ENCODE data around the gene RUNX2.
"Not testable (repeated sequence)": the region's sequence is repeated elsewhere in the genome, so short reads cannot be mapped to it uniquely, and the experiment has no call there.

The RUNX2 gene

GRCh38 chr6:45648262-45648620 lies 320.1 kb downstream of the RUNX2 start:
- DNase-seq (ENCODE audit: low read depth): no peak

DNA sequence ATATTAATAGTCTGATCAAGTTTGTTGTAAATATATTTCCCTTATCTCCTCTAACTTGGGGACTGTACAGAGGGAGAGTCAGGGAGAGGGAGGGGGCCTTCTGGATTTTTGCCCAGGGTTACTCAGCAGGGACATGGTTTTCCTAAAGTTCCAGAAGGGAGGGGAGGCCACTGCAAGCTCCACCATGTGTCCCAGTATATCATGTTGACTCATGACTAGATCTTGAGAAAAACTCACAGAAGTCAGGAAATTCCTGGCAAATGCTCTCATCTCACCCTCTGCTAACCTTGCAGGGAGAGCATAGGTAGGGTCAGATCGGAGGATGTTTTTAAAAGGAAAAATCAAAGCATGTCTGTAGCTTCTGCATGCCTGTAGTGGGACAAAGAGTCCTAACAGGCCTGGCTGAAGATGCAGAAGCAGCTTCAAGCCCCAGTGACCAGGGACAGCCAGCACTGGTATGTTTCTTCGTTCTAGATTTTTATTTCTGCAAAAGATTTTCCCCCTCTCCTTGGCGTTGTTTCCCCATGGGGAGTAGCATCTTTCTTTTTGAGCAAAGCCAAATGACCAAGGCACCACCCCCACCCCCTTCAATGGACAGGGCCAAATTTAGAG lies 322.5 kb downstream of the RUNX2 start:
- peak; percentile 93 for DNase-seq (ENCODE audit: low read depth)

DNA sequence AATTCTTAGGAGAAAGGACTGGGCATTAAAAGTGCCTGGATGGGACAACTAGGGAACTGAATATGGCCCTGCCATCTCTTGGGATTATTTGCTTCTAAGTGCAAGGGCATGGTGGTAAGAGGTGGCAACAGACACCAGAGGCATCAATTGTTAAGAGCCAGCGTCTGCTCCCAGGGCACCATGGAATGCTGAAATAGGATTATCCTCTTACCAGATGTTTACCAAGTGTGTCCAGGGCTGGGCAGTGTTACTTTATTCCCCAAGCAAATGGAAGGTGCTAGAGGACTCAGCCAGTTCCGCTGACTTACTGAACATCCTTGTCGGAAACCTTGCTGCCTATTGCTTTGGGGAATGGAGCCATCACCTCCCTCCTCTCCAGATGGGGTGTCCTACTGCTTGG lies 323.2 kb downstream of the RUNX2 start:
- no peak for DNase-seq (ENCODE audit: low read depth)

DNA sequence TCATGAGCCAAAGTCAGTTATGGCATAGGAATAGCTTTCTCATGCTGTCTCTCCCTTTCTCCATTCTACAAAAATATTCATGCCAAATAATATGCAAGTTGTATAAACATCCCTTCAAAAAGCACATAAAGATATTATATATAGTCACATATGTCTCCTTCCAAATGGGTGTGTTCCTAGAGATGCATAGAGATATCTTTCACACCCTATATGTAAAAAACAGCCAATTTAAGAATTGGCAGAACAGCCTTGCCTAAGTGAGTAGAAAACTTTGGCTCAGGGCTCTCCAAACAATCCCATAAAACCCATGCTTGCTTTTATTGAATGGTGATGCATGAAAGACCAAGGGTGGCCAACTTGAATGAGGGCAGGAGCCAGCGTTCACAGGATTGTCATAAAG lies 324.3 kb downstream of the RUNX2 start:
- DNase-seq (ENCODE audit: low read depth): no peak

GRCh38 chr6:45653117-45653883 lies 325.2 kb downstream of the RUNX2 start:
- DNase-seq (ENCODE audit: low read depth): no peak

DNA sequence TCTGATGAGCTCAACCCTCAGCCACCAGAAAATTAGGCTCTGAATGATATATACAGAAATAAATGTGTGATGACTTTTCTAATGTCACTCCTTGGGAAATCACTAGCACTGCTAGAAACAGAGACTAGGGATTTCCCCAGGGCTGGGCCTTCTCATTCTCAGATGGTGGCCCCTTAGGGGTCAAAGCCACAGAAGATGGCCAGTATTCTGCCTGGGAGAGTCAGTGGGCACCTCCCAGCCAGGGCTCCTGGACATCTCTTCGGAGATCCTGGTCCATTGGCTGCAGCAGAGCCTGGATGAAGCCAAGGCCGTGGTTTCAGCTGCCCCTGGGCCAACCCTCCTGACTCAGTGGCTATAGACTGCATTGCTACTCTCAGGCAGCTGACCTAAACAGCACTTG lies 326.5 kb downstream of the RUNX2 start:
- no peak for DNase-seq (ENCODE audit: low read depth)

DNA sequence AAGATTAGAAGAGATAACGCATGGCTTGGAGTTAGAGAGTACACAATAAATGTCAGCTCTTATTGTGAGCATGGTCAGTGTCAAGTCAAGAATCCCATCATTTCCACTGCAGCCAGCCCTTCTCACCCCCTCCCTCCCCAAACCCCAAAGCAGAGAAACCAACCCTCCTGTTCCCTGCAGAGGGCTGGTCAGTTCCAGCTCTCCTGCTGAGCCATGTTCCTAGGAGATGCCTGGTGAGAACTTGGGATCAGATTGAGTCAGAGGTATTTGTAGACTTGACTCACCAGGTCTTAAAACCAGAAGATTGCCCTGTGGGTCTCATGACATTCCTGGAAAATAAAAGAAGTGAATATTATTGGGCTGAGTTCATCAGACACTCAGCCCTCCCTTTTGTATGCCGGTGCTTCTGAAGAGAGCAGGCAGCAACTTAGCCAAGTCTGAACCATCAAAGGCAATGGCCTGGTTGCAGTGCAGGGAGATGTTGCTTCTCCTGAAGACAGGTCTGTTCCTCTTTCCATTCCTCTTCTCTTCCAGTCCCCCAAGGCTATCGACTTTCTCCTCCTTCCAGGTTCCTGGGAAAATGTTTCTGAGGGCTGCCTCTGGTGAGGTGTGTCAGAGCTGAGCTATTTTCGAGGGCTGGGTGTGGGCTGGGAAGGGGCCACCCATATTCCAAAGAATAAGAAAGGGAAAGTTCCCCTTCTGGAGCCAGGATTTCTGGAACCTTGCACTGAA lies 327.8 kb downstream of the RUNX2 start:
- peak; percentile 99 for DNase-seq (ENCODE audit: low read depth)

DNA sequence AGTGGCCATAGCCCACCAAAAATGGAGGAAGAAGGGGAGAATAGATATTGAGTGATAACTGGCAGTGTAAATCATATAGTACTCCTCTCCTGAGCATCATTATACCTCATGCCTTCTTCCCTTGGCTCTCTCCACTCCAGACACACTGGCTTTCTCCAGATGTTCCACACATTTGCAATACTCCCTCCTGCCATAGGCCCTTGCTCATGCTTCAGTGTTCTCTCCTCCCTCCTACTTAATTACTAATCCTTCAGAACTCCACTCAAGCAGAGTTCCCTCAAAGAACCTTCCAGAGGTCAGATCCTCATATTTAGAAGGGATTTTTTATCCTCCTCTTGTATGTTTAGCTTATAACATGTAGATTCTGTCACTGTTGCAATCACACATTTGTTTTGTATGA lies 329.1 kb downstream of the RUNX2 start:
- no peak for DNase-seq (ENCODE audit: low read depth)

DNA sequence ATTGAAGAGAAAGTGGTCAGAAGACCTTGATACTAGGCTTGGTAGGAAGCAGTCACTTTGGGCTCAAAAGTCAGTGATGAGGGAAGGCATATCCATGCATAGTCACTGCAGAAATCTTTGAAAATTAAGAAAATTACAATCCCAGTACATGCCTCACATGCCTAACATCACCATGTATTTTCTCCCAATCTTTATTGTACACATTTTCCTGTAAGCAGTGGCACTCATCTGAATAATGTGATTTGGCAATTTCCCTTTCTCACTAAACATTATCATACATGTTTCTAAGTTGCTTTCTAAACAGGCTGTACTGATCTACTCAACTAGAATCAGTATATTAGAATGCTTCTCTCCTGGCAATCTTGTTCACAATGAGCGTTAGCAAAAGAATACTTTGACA lies 330.3 kb downstream of the RUNX2 start:
- no peak for DNase-seq (ENCODE audit: low read depth)

GRCh38 chr6:45658958-45659357 lies 330.8 kb downstream of the RUNX2 start:
- no peak for DNase-seq (ENCODE audit: low read depth)

DNA sequence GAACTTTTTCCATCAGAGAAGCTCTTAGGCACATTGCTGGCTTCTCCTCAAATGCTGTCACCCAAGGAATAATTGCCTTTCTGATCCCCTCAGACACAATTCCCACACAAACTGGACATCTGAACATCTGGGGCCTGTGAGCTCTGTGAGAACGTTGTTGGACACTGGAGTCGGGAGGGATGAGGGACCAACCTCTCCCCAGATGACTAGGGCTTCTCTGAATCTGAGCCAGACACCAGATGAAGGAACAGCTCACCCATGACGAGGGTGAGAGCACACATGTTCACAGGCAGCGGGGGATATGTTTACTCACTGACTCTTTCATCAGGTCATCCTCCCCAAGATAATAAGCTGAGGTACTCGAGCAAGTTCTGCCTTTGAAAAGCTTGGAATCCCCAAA lies 333.5 kb downstream of the RUNX2 start:
- DNase-seq (ENCODE audit: low read depth): no peak

DNA sequence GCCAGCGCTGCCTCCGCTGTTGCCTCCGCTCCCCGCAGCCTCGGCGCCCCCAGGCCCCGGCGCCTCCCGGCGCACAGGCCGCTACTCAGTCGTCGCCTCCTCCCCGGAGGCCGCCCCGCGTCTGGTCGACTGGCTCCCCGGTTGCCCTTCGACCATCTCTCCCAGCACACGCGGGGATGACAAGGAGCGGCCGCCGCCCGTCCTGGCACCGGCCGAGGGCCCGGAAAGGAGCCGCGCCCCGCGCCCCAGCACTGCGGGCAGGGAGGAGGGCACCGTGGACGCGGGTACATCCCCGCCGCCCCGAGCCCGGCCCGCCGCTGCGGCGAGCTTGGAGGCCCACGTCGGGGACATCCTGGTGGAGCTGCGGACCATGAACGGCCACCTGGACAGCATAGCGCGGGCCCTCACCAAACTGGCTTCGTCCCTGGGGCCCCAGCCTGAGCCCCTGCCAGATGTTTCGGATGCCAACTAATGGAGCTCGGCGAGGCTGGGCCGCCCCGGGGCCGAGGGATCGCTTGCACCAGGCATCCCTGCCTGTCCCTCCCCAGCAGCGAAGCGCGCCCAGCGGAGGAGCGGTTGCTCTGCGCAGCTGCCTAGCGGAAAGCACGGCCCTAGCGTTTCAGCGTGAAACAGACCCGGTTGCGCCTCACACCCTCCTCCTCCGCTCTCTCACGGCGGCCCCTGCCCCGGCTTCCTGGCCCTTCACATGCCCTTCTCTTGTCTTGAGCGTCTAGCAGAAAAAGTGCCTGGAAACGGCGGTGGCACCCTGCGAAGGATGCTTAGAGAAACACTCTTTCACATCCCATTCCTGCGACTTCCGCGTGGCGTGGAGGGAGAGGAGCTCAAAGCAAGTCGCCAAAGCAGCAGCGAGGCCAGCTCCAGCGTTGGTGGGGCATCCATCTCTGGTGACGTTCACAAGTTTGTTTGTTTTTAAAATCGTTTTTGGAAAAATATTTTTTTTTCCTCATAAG lies 335.4 kb downstream of the RUNX2 start:
- DNase-seq (ENCODE audit: low read depth): no peak

DNA sequence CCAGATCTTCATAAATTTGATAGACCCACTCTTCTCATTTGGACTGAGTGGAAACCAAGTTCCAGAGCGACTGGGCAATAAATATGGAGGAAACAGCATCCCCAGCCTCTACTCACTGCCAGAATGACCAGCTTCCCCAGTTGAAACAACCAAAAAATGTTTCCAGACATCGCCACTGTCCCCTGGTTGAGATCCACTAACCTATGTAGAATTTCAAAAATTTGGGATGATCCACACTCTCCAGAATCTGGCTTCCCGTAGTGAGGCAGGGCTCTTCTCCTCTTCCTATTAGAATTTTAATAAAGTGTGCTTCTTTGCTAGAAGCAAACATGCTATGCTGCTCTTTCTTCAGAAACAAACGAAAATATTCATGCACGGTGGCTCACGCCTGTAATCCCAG lies 336.6 kb downstream of the RUNX2 start:
- DNase-seq (ENCODE audit: low read depth): no peak

DNA sequence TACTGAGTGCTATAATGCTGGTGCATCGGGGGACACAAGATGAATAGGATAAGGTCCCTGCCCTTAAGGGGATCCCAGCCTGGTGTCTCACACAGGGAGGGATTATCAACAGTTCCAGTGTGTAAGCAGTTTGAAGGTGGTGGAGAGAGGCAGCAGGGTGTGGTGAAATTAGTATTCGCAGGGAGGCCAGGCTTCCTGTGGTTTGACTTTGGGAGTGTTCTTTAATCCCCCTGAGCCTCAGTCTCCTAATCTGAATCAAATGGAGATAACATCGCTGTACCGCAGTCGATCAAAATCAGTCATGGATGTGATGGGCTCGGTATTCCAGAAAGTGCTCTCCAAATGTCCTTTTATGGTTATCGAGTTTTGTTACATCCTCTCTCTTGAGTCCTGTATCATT lies 337.7 kb downstream of the RUNX2 start:
- DNase-seq (ENCODE audit: low read depth): no peak

- no peak for DNase-seq (ENCODE audit: low read depth)
Observed at GRCh38 chr6:45666846-45667245, 338.7 kb downstream of the RUNX2 start.

- DNase-seq (ENCODE audit: low read depth): no peak
Observed at GRCh38 chr6:45667300-45667699, 339.2 kb downstream of the RUNX2 start.

DNA sequence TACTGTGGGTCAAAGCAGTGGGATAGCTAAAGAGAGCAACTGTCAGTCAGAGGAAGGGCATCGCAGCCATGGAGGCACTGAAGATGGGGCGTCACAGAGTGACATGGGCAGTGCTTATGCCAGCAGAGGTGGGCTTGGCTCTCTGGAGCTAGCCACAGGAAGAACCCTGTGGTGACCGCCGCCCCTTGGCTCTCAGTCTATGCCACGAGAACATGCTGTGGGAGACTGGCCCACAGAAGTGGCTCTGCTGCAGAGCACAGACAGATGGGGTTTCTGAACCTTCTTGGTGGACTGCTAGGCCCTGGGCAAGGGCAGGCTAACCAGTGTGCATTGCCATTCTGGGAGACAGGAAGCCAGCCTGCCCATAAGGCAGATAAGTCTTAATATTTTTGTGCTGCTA lies 339.6 kb downstream of the RUNX2 start:
- no peak for DNase-seq (ENCODE audit: low read depth)

GRCh38 chr6:45668705-45669104 lies 340.6 kb downstream of the RUNX2 start:
- no peak for DNase-seq (ENCODE audit: low read depth)

GRCh38 chr6:45673167-45673566 lies 345.0 kb downstream of the RUNX2 start:
- not testable (repeated sequence) for DNase-seq (ENCODE audit: low read depth)

GRCh38 chr6:45675166-45675565 lies 347.0 kb downstream of the RUNX2 start:
- not testable (repeated sequence) for DNase-seq (ENCODE audit: low read depth)

DNA sequence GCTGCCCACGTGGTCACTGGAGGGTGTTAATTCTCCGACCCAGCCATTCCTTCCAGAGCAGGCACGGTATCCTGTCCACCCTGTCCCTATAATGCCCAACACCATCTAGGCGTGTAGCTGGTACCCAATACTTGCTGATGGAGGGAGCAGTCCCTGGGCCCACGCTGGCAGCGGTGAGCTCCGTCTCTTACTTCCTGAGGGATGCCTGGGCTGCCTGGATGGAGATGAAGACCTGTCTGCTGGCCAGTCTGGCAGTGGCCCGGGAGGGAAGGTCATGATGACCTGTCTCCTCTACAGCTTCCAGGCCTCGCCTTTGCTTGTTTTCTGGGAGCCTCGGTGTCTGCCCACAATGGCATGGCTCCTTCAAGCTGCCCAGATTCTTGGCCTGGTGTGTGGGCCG lies 347.5 kb downstream of the RUNX2 start:
- no peak for DNase-seq (ENCODE audit: low read depth)

DNA sequence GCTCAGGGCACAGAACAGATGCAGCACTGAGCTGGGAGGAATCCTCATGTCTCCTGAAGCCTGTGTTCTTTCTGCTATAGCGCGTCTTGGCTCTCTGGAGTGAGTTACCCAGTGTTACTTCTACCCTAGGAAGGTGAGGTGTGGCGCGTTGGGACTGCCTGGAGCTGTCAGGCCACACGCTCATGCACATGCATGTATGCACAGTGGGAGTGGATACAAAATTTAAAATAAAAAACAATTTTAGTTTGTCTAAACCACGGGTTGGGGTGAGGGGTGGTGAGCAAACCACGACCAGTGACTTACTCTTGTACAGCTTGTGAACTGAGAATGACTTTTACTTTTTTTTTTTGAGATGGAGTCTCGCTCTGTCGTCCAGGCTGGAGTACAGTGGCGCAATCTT lies 348.2 kb downstream of the RUNX2 start:
- no peak for DNase-seq (ENCODE audit: low read depth)
